Measurements from ENCODE around the gene IL17C. TPM values are rescaled to one million over a fixed set of nuclear protein-coding genes. Genes with fewer than 3 reads are reported as not detected.

IL17C gene
- total and polyA plus RNA-seq, 9 of the 15 experiments (the other 6 are each of a cell fraction or from before 2014, with no cell fraction given), result not detected

DNA sequence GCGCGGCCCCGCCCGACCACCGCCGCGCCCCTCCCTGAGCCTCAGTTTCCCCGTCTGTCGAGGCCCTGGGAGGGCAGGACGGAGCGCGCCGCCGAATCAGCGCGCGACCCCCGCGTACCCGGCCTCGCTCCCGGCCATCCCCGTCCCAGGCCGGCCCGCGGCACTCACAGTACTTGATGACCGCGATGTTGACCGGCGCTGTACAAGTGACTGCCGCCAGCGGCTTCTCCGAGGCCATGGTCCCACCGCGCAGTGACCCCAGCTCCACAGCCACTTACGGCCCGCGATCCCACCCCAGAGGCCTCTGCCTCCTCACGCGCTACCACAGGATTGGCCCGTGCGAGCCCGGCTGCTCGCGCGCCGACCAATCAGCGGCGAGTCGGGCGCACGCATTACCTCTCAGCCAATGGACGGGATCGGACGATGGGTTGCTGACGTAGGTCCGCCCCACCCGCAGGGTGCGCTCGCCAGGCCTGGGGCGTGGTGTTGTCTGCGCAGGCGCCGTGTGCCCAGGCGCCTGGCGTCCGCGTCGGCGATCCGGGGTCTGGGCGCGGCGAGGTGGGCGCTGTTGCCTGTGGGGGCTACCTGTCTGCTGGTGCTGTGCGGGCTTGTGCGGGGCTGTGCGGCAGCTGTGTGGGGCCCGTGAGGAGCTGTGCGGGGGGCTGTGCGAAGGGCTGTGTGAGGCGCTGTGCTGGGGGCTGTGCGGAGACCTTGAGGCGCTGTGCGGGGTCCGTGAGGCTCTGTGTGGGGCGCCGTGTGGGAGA lies 24.7 kb downstream of the IL17C start, which contains the start of gene MVD (continued):
- no peak; the same call in 1 of the 2 replicates for TF ChIP-seq MGA (IDR thresholded peaks at IDR 0.05)
- no peak for TF ChIP-seq ZNF165 (CRISPR knock-in tag; IDR thresholded peaks at IDR 0.05; ENCODE audit: borderline replicate concordance)
- peak; percentile 35; the same call in 1 of the 2 replicates for TF ChIP-seq DMBX1 (CRISPR knock-in tag; IDR thresholded peaks at IDR 0.05; ENCODE audit: borderline replicate concordance)
- peak; percentile 98; the same call in 1 of the 2 replicates for TF ChIP-seq KAT7 (CRISPR knock-in tag; IDR thresholded peaks at IDR 0.05; ENCODE audit: borderline replicate concordance)
- TF ChIP-seq, protein P1, sequence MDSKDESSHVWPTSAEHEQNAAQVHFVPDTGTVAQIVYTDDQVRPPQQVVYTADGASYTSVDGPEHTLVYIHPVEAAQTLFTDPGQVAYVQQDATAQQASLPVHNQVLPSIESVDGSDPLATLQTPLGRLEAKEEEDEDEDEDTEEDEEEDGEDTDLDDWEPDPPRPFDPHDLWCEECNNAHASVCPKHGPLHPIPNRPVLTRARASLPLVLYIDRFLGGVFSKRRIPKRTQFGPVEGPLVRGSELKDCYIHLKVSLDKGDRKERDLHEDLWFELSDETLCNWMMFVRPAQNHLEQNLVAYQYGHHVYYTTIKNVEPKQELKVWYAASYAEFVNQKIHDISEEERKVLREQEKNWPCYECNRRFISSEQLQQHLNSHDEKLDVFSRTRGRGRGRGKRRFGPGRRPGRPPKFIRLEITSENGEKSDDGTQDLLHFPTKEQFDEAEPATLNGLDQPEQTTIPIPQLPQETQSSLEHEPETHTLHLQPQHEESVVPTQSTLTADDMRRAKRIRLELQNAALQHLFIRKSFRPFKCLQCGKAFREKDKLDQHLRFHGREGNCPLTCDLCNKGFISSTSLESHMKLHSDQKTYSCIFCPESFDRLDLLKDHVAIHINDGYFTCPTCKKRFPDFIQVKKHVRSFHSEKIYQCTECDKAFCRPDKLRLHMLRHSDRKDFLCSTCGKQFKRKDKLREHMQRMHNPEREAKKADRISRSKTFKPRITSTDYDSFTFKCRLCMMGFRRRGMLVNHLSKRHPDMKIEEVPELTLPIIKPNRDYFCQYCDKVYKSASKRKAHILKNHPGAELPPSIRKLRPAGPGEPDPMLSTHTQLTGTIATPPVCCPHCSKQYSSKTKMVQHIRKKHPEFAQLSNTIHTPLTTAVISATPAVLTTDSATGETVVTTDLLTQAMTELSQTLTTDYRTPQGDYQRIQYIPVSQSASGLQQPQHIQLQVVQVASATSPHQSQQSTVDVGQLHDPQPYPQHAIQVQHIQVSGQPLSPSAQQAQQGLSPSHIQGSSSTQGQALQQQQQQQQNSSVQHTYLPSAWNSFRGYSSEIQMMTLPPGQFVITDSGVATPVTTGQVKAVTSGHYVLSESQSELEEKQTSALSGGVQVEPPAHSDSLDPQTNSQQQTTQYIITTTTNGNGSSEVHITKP (IDR thresholded peaks at IDR 0.05; ENCODE audit: partially characterized antibody), result peak; percentile 50
- no peak for TF ChIP-seq ZNF561 (CRISPR knock-in tag; conservative IDR thresholded peaks at IDR 0.05)
- TF ChIP-seq ASH1L (IDR thresholded peaks at IDR 0.05; ENCODE audit: borderline replicate concordance, low read depth, partially characterized antibody), result peak; percentile 97
- TF ChIP-seq TRIM28 (IDR thresholded peaks at IDR 0.05), result no peak
- peak; percentile 73 for TF ChIP-seq KLF1 (tag; IDR thresholded peaks at IDR 0.05)
- TF ChIP-seq PRMT5 (CRISPR knock-in tag; IDR thresholded peaks at IDR 0.05), result 0 out of 2 replicates have a peak, but pooled peaks have one; percentile 17

Measured in K562 (cell line).